Thoracic aorta endothelial cell (primary cell): ENCODE data around the gene SLC5A9. TPM values are rescaled to one million over a fixed set of nuclear protein-coding genes. Genes with fewer than 3 reads are reported as not detected.

Experiments used
- total RNA-seq: library from RNA; depleted of rRNA; stranded (reverse); fragments of >200 nt; gene quantifications from 2 replicates; pipeline ENCODE4 v1.2.3, GENCODE V29; 2012

The SLC5A9 gene
- total RNA-seq = not detected in 2 replicates

GRCh38 chr1:48222501-48223242 lies at the start of gene SLC5A9:
SLC5A9 (plus strand) TSS chr1:48222716; CDS start chr1:48222737, 21 bp downstream.

Other genes with a start within 250 kb of the SLC5A9 start
- not detected in 2 replicates for gene TRABD2B, start 225.3 kb upstream of the SLC5A9 start, total RNA-seq
- gene SPATA6, start 249.5 kb downstream of the SLC5A9 start, total RNA-seq = 2.7 and 6.2 TPM in 2 replicates